Vagina (tissue), 2 donors: Measurements from ENCODE around the gene ASPG. TPM values are rescaled to one million over a fixed set of nuclear protein-coding genes. Genes with fewer than 3 reads are reported as not detected.
A peak's percentile ranks its signal among the peaks of the same experiment; 100 is the strongest.

Experiments
- DNase-seq, 2 donors: peaks; one replicate each; pipeline ENCODE4 v3.0.0-alpha.2; 2017; ENCODE audit errors: extremely low spot score in 2 of 2
- H3K27ac ChIP-seq: fragments of 200-600 bp; sonication (generic); one replicate; pipeline ENCODE4 v1.5.1; 2019
- H3K27me3 ChIP-seq: fragments of 200-600 bp; sonication (generic); one replicate; pipeline ENCODE4 v1.5.1; 2019
- H3K36me3 ChIP-seq, 2 donors: fragments of 200-600 bp; sonication (generic); one replicate each; pipeline ENCODE4 v1.5.1; 2017 to 2019
- H3K4me1 ChIP-seq: fragments of 200-600 bp; sonication (generic); one replicate; pipeline ENCODE4 v1.5.1; 2019
- H3K4me3 ChIP-seq, 2 donors: fragments of 200-600 bp; sonication (generic); 1 replicate in 1 of 2; 2 replicates in 1 of 2; pipeline ENCODE4 v1.5.1; 2016 to 2019
- H3K9me3 ChIP-seq: fragments of 200-600 bp; sonication (generic); one replicate; pipeline ENCODE4 v1.5.1; 2019
- POLR2A ChIP-seq, 2 donors: fragments of 450-650 bp; IDR thresholded peaks; one replicate each; pipeline ENCODE4 v1.6.1; 2017; ENCODE audit warnings: antibody characterized with exemption in 2 of 2, mild to moderate bottlenecking in 2 of 2, moderate library complexity in 2 of 2
- POLR2AphosphoS5 ChIP-seq, 2 donors: sonication (generic); formaldehyde crosslinking; IDR thresholded peaks; one replicate each; pipeline ENCODE4 v1.9.0; 2017; ENCODE audit warnings: antibody characterized with exemption in 2 of 2, mild to moderate bottlenecking in 2 of 2, low read depth in 1 of 2; ENCODE audit not compliant: insufficient read depth in 1 of 2
- intact Hi-C: fragments of 100-400 bp; cut with DNase I; formaldehyde crosslinking; loops from one replicate; pipeline ENCODE4 v1.15.1; 2023
- total RNA-seq: library from RNA; depleted of rRNA; stranded (reverse); fragments of >200 nt; gene quantifications from one replicate; pipeline ENCODE4 v1.2.3, GENCODE V29; 2016
- TF ChIP-seq, protein P1 (sequence below), 3 experiments: fragments of 450-650 bp in 2 of 3; fragments of 200-600 bp in 1 of 3; sonication (generic) in 1 of 3; IDR thresholded peaks; one replicate each; pipeline ENCODE4 v1.5.1; 2017 to 2019; ENCODE audit warnings: antibody characterized with exemption in 3 of 3, mild to moderate bottlenecking in 2 of 3, moderate library complexity in 2 of 3

ASPG gene
- total RNA-seq, 1 donor from 2014 or later, result 3.7 TPM

DNA sequence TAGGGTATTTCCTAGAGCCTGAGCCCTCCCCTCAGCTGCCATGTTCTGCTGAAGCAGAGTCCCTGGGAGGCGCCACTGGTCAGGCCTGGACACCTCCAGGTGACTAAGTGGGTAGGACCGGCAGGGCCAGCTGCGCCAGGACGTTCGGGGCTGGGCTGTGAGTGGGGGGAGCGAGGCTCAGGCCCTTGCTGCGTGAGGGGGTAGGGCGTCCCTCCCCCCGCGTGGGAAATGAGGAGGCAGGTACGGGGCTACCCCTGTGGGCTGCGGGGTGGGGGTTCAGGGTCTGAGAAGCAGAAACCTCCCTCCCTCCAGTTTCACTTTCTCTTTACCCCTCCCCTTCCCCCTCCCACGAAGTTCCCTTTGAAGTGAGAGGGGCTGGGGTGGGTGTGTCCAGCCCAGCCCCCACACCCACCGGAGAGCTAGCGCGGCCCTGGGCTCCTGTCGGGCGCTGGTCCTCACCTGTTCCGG is 30.8 kb downstream of the ASPG start:
- Histone ChIP-seq H3K4me1 (peaks cover 20% of the 10 kb centered on the region), H3K27ac (peak overlapping the region; percentile 75), H3K36me3 (no peaks in the 10 kb centered on the region), H3K4me3 (peak overlapping the region; percentile 39 to 49), H3K9me3 (no peaks in the 10 kb centered on the region), H3K27me3 (no peaks in the 10 kb centered on the region)
- no peak for TF ChIP-seq POLR2A (IDR thresholded peaks at IDR 0.05)
- TF ChIP-seq, protein P1, sequence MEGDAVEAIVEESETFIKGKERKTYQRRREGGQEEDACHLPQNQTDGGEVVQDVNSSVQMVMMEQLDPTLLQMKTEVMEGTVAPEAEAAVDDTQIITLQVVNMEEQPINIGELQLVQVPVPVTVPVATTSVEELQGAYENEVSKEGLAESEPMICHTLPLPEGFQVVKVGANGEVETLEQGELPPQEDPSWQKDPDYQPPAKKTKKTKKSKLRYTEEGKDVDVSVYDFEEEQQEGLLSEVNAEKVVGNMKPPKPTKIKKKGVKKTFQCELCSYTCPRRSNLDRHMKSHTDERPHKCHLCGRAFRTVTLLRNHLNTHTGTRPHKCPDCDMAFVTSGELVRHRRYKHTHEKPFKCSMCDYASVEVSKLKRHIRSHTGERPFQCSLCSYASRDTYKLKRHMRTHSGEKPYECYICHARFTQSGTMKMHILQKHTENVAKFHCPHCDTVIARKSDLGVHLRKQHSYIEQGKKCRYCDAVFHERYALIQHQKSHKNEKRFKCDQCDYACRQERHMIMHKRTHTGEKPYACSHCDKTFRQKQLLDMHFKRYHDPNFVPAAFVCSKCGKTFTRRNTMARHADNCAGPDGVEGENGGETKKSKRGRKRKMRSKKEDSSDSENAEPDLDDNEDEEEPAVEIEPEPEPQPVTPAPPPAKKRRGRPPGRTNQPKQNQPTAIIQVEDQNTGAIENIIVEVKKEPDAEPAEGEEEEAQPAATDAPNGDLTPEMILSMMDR (IDR thresholded peaks at IDR 0.05), result no peak
- peak in 1 of 2 donors; percentile 25 for TF ChIP-seq POLR2AphosphoS5 (IDR thresholded peaks at IDR 0.05; ENCODE audit: insufficient read depth in 1 of 2, low read depth in 1 of 2)
- intact Hi-C loops, result no loop called here
- DNase-seq, result no peak

DNA sequence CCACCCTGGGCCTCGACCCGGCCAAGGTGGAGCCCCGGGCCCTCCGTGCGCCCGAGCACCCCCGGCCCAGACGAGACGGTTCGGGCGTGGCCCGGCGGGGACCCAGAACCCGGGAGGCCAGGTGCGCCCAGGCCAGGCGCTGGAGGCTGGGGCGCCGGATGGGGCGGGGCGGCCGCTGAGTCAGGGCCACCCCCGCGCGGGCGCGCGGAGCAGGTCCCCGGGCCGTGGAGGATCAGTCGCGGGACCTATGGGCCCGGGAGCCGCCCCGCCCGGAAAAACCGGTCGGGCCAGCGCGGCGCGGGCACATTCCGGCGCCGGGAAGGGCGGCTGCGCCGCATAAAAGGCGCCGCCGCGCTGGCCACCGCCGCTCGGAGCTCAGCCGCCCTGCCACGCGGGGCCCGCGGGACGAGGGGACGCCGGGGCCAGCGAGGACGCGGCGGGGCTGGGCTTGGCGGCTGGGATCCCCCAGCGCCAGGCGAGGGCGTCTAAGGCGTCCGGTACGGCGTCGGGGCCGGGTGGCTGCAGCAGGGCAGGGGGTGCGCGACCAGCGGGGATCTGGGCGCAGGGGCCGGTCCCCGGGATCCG is 31.3 kb downstream of the ASPG start:
- Histone ChIP-seq H3K27me3 (no peaks in the 10 kb centered on the region), H3K36me3 (no peaks in the 10 kb centered on the region), H3K27ac (peak overlapping the region; percentile 75), H3K9me3 (no peaks in the 10 kb centered on the region), H3K4me3 (peak overlapping the region; percentile 39 to 49), H3K4me1 (peaks cover 20% of the 10 kb centered on the region)
- intact Hi-C loops, result no loop called here
- DNase-seq, result no peak
- TF ChIP-seq, protein P1 (IDR thresholded peaks at IDR 0.05), result no peak
- TF ChIP-seq POLR2A (IDR thresholded peaks at IDR 0.05) (no peak), POLR2AphosphoS5 (IDR thresholded peaks at IDR 0.05; ENCODE audit: insufficient read depth in 1 of 2, low read depth in 1 of 2) (no peak)

DNA sequence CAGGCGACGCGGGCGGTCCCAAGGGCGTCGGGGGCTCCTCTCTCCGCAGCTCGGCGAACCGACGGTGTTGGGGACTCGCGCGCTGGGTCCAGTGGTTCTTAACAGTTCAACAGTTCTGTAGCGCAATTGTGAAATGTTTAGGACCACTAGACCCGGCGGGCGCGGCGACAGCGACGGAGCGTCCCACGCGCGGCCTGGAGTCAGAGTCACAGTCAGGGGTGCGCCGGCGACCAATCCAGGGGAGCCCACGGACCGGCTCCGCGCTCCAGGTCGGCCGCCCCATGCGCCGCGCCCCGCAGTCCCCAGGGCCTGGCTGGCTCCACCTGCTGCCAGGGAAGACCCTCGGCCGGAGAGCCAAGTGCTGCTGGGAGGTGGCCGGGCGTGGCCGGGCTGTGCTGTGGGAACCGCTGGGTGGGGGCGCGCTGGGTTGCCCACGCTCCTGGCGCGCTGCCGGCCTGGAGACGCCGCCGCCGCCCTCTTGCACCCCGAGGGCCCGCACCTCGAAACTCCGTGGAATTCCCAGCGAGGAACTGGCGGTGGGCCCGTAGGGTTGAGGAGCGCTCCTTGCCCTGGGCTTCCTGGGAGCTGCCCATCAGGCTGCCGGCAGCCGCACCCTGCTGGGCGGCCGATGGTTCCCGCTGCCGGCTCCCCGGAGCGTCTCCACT is 32.0 kb downstream of the ASPG start:
- intact Hi-C loops, result no loop called here
- Histone ChIP-seq H3K9me3 (no peaks in the 10 kb centered on the region), H3K4me1 (peaks cover 20% of the 10 kb centered on the region), H3K27ac (peak overlapping the region; percentile 53), H3K4me3 (peak overlapping the region; percentile 39 to 49), H3K36me3 (no peaks in the 10 kb centered on the region), H3K27me3 (no peaks in the 10 kb centered on the region)
- TF ChIP-seq POLR2AphosphoS5 (IDR thresholded peaks at IDR 0.05; ENCODE audit: insufficient read depth in 1 of 2, low read depth in 1 of 2), result no peak
- TF ChIP-seq, protein P1 (IDR thresholded peaks at IDR 0.05), result no peak
- TF ChIP-seq POLR2A (IDR thresholded peaks at IDR 0.05), result no peak
- DNase-seq, result no peak

DNA sequence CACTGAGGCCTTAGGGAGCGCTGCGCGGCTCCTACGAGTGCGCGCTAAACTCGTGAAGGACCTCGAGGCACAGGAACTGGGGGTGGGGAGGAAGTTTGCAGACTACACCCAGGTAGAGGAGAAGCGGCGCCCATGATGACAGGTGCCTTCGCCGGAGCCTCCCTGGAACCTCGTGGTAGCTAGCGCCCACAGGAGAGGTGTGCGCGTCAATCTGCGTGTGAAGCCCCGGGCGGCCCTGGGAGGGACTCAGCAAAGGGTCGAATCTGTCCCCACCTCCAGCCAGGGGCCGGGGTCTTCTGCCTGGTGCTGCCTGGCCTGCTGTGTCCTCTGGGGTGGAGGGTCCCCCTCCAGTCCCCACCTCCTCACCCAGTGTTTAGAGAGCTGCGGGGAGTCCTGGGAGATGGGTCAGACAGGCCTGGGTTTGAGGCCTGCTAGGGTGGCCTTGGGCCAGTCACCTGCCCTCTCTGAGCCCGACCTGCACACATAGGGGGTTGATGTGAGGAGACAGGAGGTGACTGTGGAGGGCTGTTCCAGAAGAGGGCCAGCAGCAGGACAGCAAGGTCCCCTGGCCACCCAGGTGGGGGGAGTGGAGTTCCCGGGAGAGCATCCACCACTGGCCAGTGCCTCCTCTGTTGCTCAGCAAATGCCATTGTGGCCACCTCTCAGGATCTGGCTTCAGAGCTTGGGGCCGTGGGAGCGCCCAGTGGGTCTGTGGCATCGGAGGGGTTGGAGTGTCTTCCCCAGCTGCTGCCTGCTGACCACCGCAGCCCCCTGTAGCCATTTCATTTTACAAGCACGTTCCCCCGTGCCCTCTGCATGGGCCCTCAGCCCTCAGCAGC is 32.7 kb downstream of the ASPG start:
- Histone ChIP-seq H3K27ac (peak overlapping the region; percentile 53), H3K4me3 (peak overlapping the region in 1 of 2 donors; percentile 49), H3K27me3 (no peaks in the 10 kb centered on the region), H3K36me3 (no peaks in the 10 kb centered on the region), H3K9me3 (no peaks in the 10 kb centered on the region), H3K4me1 (peaks cover 16% of the 10 kb centered on the region)
- TF ChIP-seq POLR2A (IDR thresholded peaks at IDR 0.05), result no peak
- no peak for TF ChIP-seq POLR2AphosphoS5 (IDR thresholded peaks at IDR 0.05; ENCODE audit: insufficient read depth in 1 of 2, low read depth in 1 of 2)
- TF ChIP-seq, protein P1 (IDR thresholded peaks at IDR 0.05), result no peak
- intact Hi-C loops, result no loop called here
- DNase-seq, result no peak
